Activated B cell treated with CpG ODN at 0.5 μM for 24 hours (primary cell): ENCODE results near the gene LSAMP. TPM values are rescaled to one million over a fixed set of nuclear protein-coding genes. Genes with fewer than 3 reads are reported as not detected.
"Not testable (repeated sequence)": the region's sequence is repeated elsewhere in the genome, so short reads cannot be mapped to it uniquely, and the experiment has no call there.

Source experiments
- ATAC-seq: fragments of 200-7000 bp; cut with Tn5 transposase; one replicate; pipeline ENCODE4 v1.10.0; 2021; ENCODE audit warnings: low read depth, mild to moderate bottlenecking, moderate library complexity
- CTCF ChIA-PET: fragments of 350-600 bp; sonication (Branson Sonifier 250); formaldehyde crosslinking; loops from one replicate; lab custom pipeline; 2021; ENCODE audit warnings: antibody characterized with exemption; lab: Charles Lee
- POLR2A ChIA-PET: fragments of 350-600 bp; sonication (Branson Sonifier 250); formaldehyde crosslinking; loops from one replicate; lab custom pipeline; 2021; ENCODE audit warnings: antibody characterized with exemption; lab: Charles Lee
- DNase-seq: peaks from one replicate; pipeline ENCODE4 v3.0.0; 2022
- H3K27ac Mint-ChIP-seq: one replicate; pipeline ENCODE4 v1.8.0; 2020; ENCODE audit warnings: mixed read lengths
- H3K27me3 Mint-ChIP-seq: one replicate; pipeline ENCODE4 v1.8.0; 2021; ENCODE audit warnings: mixed read lengths
- H3K36me3 Mint-ChIP-seq: one replicate; pipeline ENCODE4 v1.8.0; 2021; ENCODE audit warnings: low read depth, mixed read lengths
- H3K4me1 Mint-ChIP-seq: one replicate; pipeline ENCODE4 v1.8.0; 2021; ENCODE audit warnings: mixed read lengths
- H3K4me3 Mint-ChIP-seq: one replicate; pipeline ENCODE4 v1.8.0; 2020; ENCODE audit warnings: mild to moderate bottlenecking, mixed read lengths
- H3K9me3 Mint-ChIP-seq: one replicate; pipeline ENCODE4 v1.8.0; 2020; ENCODE audit warnings: mixed read lengths
- CTCF ChIP-seq: fragments of 200-600 bp; IDR thresholded peaks from one replicate; pipeline ENCODE4 v1.8.0; 2022; ENCODE audit warnings: antibody characterized with exemption, mild to moderate bottlenecking
- intact Hi-C: fragments of 100-400 bp; cut with micrococcal nuclease; formaldehyde crosslinking; loops from one replicate; pipeline ENCODE4 v1.15.1; 2024
- total RNA-seq: library from RNA; stranded (reverse); gene quantifications from 2 replicates; pipeline ENCODE4 v1.2.3, GENCODE V29; 2022

Gene LSAMP
- total RNA-seq, 1 donor from 2014 or later: 0.16 TPM

- intact Hi-C loops: no loop called here
- no peaks in the 10 kb centered on the region for H3K9me3 Mint-ChIP-seq
- no peaks in the 10 kb centered on the region for H3K27me3 Mint-ChIP-seq
- no peak overlapping the region for H3K27ac Mint-ChIP-seq
- H3K36me3 Mint-ChIP-seq: no peaks in the 10 kb centered on the region
- no peak overlapping the region for H3K4me3 Mint-ChIP-seq
- ChIA-PET POLR2A (no interaction called here), CTCF (no interaction called here)
- no peak for TF ChIP-seq CTCF
- ATAC-seq: no peak
- H3K4me1 Mint-ChIP-seq: no peaks in the 10 kb centered on the region
- DNase-seq: no peak
Observed at GRCh38 chr3:115760716-115761115, 684.6 kb downstream of the LSAMP start.

DNA sequence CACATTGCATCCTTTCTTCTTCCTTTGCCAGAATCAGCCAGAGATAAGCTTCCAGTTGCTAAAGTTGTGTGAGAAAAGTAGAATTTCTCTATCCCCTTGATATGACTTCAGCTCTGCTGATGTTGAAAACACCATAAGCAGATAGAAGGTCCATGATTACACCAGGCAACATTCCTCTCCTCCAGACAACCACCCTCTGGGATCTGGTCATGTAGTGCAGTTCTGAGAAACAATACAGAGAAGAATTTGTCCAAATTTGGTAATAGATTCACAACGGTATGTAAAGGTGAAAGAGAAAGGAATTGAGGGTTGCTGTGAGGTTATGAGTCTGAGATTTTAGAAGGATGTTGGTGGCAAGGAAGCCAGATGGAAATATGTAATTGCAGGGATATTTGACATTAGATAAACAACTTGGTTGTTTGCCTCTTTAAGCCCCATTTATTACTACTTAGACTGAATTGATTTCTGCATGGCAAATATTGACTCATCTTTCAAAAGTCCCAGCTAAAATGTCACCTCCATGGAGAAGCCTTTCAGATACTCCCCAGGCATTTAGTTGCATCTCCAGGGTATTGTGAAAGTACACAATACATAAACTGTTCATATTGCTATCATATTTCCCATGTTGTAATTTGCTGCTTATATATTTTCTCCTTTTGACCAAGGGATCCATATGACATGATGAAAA is 687.1 kb downstream of the LSAMP start:
- H3K27ac Mint-ChIP-seq: no peak overlapping the region
- TF ChIP-seq CTCF: no peak
- H3K27me3 Mint-ChIP-seq: no peaks in the 10 kb centered on the region
- no peak for ATAC-seq
- H3K9me3 Mint-ChIP-seq: no peaks in the 10 kb centered on the region
- H3K4me1 Mint-ChIP-seq: no peaks in the 10 kb centered on the region
- no peak overlapping the region for H3K4me3 Mint-ChIP-seq
- DNase-seq: no peak
- CTCF ChIA-PET: no interaction called here
- H3K36me3 Mint-ChIP-seq: no peaks in the 10 kb centered on the region
- intact Hi-C loops: no loop called here
- POLR2A ChIA-PET: no interaction called here

- H3K4me1 Mint-ChIP-seq, H3K9me3 Mint-ChIP-seq, ATAC-seq, DNase-seq, intact Hi-C loops, H3K4me3 Mint-ChIP-seq, CTCF ChIA-PET, POLR2A ChIA-PET, H3K36me3 Mint-ChIP-seq, H3K27ac Mint-ChIP-seq: not testable (repeated sequence)
- H3K27me3 Mint-ChIP-seq: peaks cover 18% of the 10 kb centered on the region
Observed at GRCh38 chr3:115752978-115753377, 692.3 kb downstream of the LSAMP start.
